Endothelial cell of umbilical vein (primary cell): ENCODE results near the gene ISLR. TPM values are rescaled to one million over a fixed set of nuclear protein-coding genes. Genes with fewer than 3 reads are reported as not detected.
A peak's percentile ranks its signal among the peaks of the same experiment; 100 is the strongest.

Experiments
- BruUV-seq: library from RNA; stranded (reverse); fragments of 400-500 nt; replicated peaks from 2 replicates; lab custom pipeline; 2021; lab: Mats Ljungman, UMichigan
- CTCF ChIA-PET: fragments of 300-600, 350-600 bp; sonication (Branson Sonifier 250); formaldehyde crosslinking; loops from one replicate; lab custom pipeline; 2021; ENCODE audit warnings: antibody characterized with exemption, inconsistent platforms; lab: Charles Lee
- POLR2A ChIA-PET: fragments of 300-600, 350-600 bp; sonication (Branson Sonifier 250); formaldehyde crosslinking; loops from one replicate; lab custom pipeline; 2021; ENCODE audit warnings: antibody characterized with exemption, inconsistent platforms; lab: Charles Lee
- DNase-seq: peaks from one replicate; pipeline ENCODE4 v3.0.0-alpha.2; 2011; ENCODE audit warnings: low read depth, low spot score
- FAIRE-seq: peaks from 2 replicates; lab custom pipeline; 2011; peaks lifted over from hg19 to GRCh38; lab: Jason Lieb, UNC
- H2AFZ ChIP-seq: 2 replicates; pipeline ENCODE4 v1.6.0; 2012; ENCODE audit warnings: low read depth, low read length, control low read depth, inconsistent platforms
- H3K27ac ChIP-seq: 2 replicates; pipeline ENCODE4 v1.5.1; 2011; ENCODE audit warnings: low read depth, mild to moderate bottlenecking, control low read depth, low read length, moderate library complexity; ENCODE audit not compliant: insufficient read depth
- H3K27me3 ChIP-seq, 2 experiments: 2 replicates each; pipeline versions ENCODE4 v1.6.0 to v1.6.1; 2011; ENCODE audit warnings: low read length in 2 of 2, mixed read lengths in 1 of 2; ENCODE audit not compliant: control insufficient read depth in 2 of 2, insufficient read depth in 2 of 2
- H3K36me3 ChIP-seq, 2 experiments: 2 replicates in 1 of 2; 3 replicates in 1 of 2; pipeline ENCODE4 v1.5.1; 2011; ENCODE audit warnings: low read length in 2 of 2, mild to moderate bottlenecking in 1 of 2, moderate library complexity in 1 of 2; ENCODE audit not compliant: control insufficient read depth in 2 of 2, insufficient read depth in 2 of 2; ENCODE audit errors: extremely low read depth in 1 of 2
- H3K4me1 ChIP-seq: 3 replicates; pipeline ENCODE4 v1.5.1; 2011; ENCODE audit warnings: mild to moderate bottlenecking, low read length; ENCODE audit not compliant: control insufficient read depth, insufficient read depth; ENCODE audit errors: extremely low read depth
- H3K4me2 ChIP-seq: 2 replicates; pipeline ENCODE4 v1.6.1; 2011; ENCODE audit warnings: low read length, control low read depth, mixed read lengths; ENCODE audit not compliant: insufficient read depth
- H3K4me3 ChIP-seq, 3 experiments: fragments of 200-600 bp in 1 of 3; sonication (generic), shearing (Covaris generic) in 1 of 3; replicated peaks in 1 of 3; 2 replicates each; pipeline ENCODE4 v1.5.1; 2011 to 2016; ENCODE audit warnings: control low read depth in 3 of 3, low read length in 3 of 3, mild to moderate bottlenecking in 2 of 3, inconsistent platforms in 1 of 3, low read depth in 1 of 3, moderate library complexity in 1 of 3; ENCODE audit not compliant: insufficient read depth in 1 of 3
- H3K79me2 ChIP-seq: 2 replicates; pipeline ENCODE4 v1.6.0; 2012; ENCODE audit warnings: low read length, inconsistent platforms; ENCODE audit not compliant: control insufficient read depth, insufficient read depth
- H3K9ac ChIP-seq: replicated peaks from 2 replicates; pipeline ENCODE3; 2011; ENCODE audit warnings: low read length, control low read depth; ENCODE audit not compliant: insufficient read depth; ENCODE audit errors: extremely low read depth
- H3K9me1 ChIP-seq: replicated peaks from 3 replicates; pipeline ENCODE4 v1.6.0; 2011; ENCODE audit warnings: mild to moderate bottlenecking, low read length; ENCODE audit not compliant: control insufficient read depth, insufficient read depth; ENCODE audit errors: extremely low read depth
- H3K9me3 ChIP-seq: replicated peaks from 2 replicates; pipeline ENCODE4 v1.5.1; 2012; ENCODE audit warnings: low read length, inconsistent platforms; ENCODE audit not compliant: control insufficient read depth, insufficient read depth
- H4K20me1 ChIP-seq: replicated peaks from 2 replicates; pipeline ENCODE3; 2011; ENCODE audit warnings: mild to moderate bottlenecking, low read length; ENCODE audit not compliant: control insufficient read depth, insufficient read depth; ENCODE audit errors: extremely low read depth
- EZH2 ChIP-seq: IDR thresholded peaks from 2 replicates; pipeline ENCODE4 v1.6.1; 2012; ENCODE audit warnings: borderline replicate concordance, low read depth, mild to moderate bottlenecking, moderate library complexity, low read length, inconsistent platforms; ENCODE audit not compliant: severe bottlenecking
- FOS ChIP-seq: IDR thresholded peaks from 2 replicates; pipeline ENCODE4 v1.6.1; 2011; ENCODE audit warnings: mild to moderate bottlenecking, low read length, moderate library complexity, borderline replicate concordance; ENCODE audit not compliant: insufficient read depth
- GATA2 ChIP-seq: IDR thresholded peaks from 2 replicates; pipeline ENCODE4 v1.7.0; 2011; ENCODE audit warnings: low read depth, mild to moderate bottlenecking, moderate library complexity, mixed read lengths, low read length; ENCODE audit not compliant: insufficient read length, insufficient read depth
- JUN ChIP-seq: IDR thresholded peaks from 2 replicates; pipeline ENCODE4 v1.6.1; 2011; ENCODE audit warnings: borderline replicate concordance, low read depth; ENCODE audit not compliant: insufficient read length, insufficient read depth
- MYC ChIP-seq: IDR thresholded peaks from one replicate; pipeline ENCODE4 v1.6.1; 2011; ENCODE audit warnings: mild to moderate bottlenecking, low read depth, low read length
- POLR2A ChIP-seq: IDR thresholded peaks from 2 replicates; pipeline ENCODE4 v1.6.1; 2012; ENCODE audit warnings: low read depth, mild to moderate bottlenecking, control low read depth, low read length
- POLR2AphosphoS5 ChIP-seq: IDR thresholded peaks from 2 replicates; pipeline ENCODE4 v1.6.1; 2012; ENCODE audit warnings: low read depth, mild to moderate bottlenecking, control low read depth, low read length, moderate library complexity; ENCODE audit not compliant: insufficient read depth
- dilution Hi-C: fragments of 300-500 bp; cut with MboI; formaldehyde crosslinking; loops from one replicate; pipeline ENCODE4 v1.15.0; 2019; ENCODE audit warnings: low sequenced_read_pairs; ENCODE audit not compliant: extremely low pct_ligation_motif_present
- intact Hi-C: fragments of 100-400 bp; cut with micrococcal nuclease; formaldehyde crosslinking; loops from one replicate; pipeline ENCODE4 v1.10.0; 2022
- polyA plus RNA-seq, 4 experiments: library from polyadenylated mRNA; depleted of rRNA in 3 of 4; stranded (reverse) in 3 of 4; unstranded in 1 of 4; fragments of >200 nt; gene quantifications; 2 replicates each; pipeline versions ENCODE4 v1.2.1 to v1.2.3, GENCODE V29; 2011 to 2012; ENCODE audit warnings: missing spikeins in 1 of 4
- total RNA-seq: library from RNA; stranded (reverse); gene quantifications from 2 replicates; pipeline ENCODE4 v1.2.3, GENCODE V29; 2021
- TF ChIP-seq, protein P1 (sequence below): IDR thresholded peaks from 2 replicates; pipeline ENCODE4 v1.6.1; 2011; ENCODE audit not compliant: insufficient read depth, insufficient read length
- TF ChIP-seq, protein P2 (sequence below), 2 donors: IDR thresholded peaks; 1 replicate in 1 of 2; 2 replicates in 1 of 2; pipeline ENCODE4 v1.5.1; 2011; ENCODE audit warnings: low read length in 2 of 2, mild to moderate bottlenecking in 2 of 2, moderate library complexity in 2 of 2, control low read depth in 1 of 2, inconsistent platforms in 1 of 2, low read depth in 1 of 2; ENCODE audit not compliant: insufficient read depth in 1 of 2; ENCODE audit errors: extremely low read depth in 1 of 2

The ISLR gene
- total and polyA plus RNA-seq, 2 donors (not counting 3 experiments of a cell fraction or from before 2014, with no cell fraction given): not detected

DNA sequence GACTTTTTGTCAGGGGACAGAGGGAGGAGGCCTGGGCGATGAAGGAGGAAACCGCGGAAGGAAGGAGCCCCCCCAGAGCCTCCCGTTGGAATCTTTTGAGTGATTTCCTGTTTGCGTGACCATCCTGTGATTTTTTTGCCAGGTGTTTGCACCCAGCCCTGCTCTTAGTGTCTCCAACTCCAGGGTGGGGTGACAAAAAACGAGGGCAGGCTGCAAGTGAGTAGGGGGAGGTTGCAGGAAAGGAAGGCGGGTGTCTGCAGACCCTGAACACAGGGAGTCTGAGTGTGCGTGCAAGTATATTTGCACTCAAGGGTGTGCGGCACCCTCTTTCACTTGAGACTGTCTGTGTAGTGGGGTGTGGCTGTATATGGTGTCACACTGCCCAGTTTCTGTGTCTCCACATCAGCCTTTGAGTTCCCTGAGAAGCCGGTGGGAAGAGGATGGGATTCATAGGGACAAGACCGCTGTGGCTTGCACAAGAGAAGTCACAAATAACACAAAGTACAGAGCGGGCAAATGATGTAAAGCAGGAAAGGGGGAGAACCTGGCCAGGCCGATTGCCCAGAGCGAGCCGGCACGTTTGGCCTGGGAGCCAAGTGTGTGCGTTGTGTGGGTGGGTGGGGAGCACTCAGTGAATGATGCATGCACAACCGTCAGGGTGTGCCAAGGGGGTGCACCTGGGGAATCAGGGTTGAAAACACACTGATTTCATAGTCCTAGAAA, 36.5 kb upstream of the ISLR start:
- Histone ChIP-seq H3K4me2 (peak overlapping the region; percentile 32), H3K79me2 (no peaks in the 10 kb centered on the region), H3K27me3 (peaks cover 58 to 65% of the 10 kb centered on the region in 2 experiments), H2AFZ (peak overlapping the region; percentile 35), H3K9me3 (no peaks in the 10 kb centered on the region), H3K27ac (no peak overlapping the region), H3K4me1 (peaks cover 12% of the 10 kb centered on the region), H3K36me3 (no peaks in the 10 kb centered on the region), H3K9me1 (no peaks in the 10 kb centered on the region), H4K20me1 (no peaks in the 10 kb centered on the region), H3K4me3 (peak overlapping the region in 1 of 3 experiments; percentile 41), H3K9ac (no peak overlapping the region)
- intact Hi-C loops (no loop called here), dilution Hi-C loops (no loop called here)
- TF ChIP-seq JUN (no peak), GATA2 (no peak), POLR2A (no peak), FOS (no peak), POLR2AphosphoS5 (no peak), MYC (no peak)
- TF ChIP-seq, protein P1, sequence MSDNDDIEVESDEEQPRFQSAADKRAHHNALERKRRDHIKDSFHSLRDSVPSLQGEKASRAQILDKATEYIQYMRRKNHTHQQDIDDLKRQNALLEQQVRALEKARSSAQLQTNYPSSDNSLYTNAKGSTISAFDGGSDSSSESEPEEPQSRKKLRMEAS: no peak
- DNase-seq (no peak), FAIRE-seq (no peak)
- ChIA-PET POLR2A (no interaction called here), CTCF (interaction anchor here (1.6 to 2.2 kb wide), 2 partner anchors 9 to 171 kb away, joined by 9 to 12 read pairs; no protein-coding TSS in a partner anchor)
- BruUV-seq: no TSS peak

DNA sequence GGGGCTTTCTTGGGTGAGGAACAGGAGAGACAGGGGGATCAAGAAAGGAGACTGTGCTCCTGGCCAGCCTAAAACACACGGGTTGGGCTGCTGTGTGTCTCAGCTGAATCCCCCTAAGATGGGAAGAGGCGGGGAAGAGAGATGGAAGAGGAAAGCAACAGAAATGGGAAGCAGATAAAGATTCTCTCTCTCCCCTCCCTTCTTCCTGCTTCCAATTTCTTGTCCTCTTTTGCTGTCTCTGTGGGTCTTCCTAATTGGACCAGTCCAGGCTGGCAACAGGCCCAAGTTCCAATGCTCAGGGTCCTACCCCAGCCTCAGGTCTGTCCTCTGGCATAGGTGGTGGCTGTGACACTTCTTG, 36.0 kb upstream of the ISLR start:
- Histone ChIP-seq H3K4me1 (peaks cover 12% of the 10 kb centered on the region), H3K27me3 (peaks cover 55 to 60% of the 10 kb centered on the region in 2 experiments), H3K27ac (no peak overlapping the region), H4K20me1 (no peaks in the 10 kb centered on the region), H3K79me2 (no peaks in the 10 kb centered on the region), H3K9ac (no peak overlapping the region), H3K36me3 (no peaks in the 10 kb centered on the region), H3K9me3 (no peaks in the 10 kb centered on the region), H2AFZ (no peak overlapping the region), H3K4me2 (no peak overlapping the region), H3K4me3 (no peak overlapping the region), H3K9me1 (no peaks in the 10 kb centered on the region)
- dilution Hi-C loops: no loop called here
- FAIRE-seq (no peak), DNase-seq (no peak)
- intact Hi-C loops: no loop called here
- no TSS peak for BruUV-seq
- ChIA-PET CTCF (interaction anchor here (0.7 to 2.2 kb wide), 3 partner anchors 9 to 170 kb away, joined by 4 to 12 read pairs (median 9); no protein-coding TSS in a partner anchor), POLR2A (no interaction called here)
- TF ChIP-seq, protein P1: no peak
- TF ChIP-seq MYC (no peak), GATA2 (no peak), POLR2A (no peak), JUN (no peak), EZH2 (no peak), POLR2AphosphoS5 (no peak), FOS (no peak)
- TF ChIP-seq, protein P2, sequence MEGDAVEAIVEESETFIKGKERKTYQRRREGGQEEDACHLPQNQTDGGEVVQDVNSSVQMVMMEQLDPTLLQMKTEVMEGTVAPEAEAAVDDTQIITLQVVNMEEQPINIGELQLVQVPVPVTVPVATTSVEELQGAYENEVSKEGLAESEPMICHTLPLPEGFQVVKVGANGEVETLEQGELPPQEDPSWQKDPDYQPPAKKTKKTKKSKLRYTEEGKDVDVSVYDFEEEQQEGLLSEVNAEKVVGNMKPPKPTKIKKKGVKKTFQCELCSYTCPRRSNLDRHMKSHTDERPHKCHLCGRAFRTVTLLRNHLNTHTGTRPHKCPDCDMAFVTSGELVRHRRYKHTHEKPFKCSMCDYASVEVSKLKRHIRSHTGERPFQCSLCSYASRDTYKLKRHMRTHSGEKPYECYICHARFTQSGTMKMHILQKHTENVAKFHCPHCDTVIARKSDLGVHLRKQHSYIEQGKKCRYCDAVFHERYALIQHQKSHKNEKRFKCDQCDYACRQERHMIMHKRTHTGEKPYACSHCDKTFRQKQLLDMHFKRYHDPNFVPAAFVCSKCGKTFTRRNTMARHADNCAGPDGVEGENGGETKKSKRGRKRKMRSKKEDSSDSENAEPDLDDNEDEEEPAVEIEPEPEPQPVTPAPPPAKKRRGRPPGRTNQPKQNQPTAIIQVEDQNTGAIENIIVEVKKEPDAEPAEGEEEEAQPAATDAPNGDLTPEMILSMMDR (IDR thresholded peaks at IDR 0.05; ENCODE audit: extremely low read depth in 1 of 2, insufficient read depth in 1 of 2, low read depth in 1 of 2, low read length in 2 of 2): no peak
